NCI-H510A treated with DMSO at 0.1 percent for 48 hours (cell line): ENCODE data around the gene GALNT2.
A peak's percentile ranks its signal among the peaks of the same experiment; 100 is the strongest.

Source experiments
- DNase-seq: peaks from one replicate; lab custom pipeline; 2025; lab: John Stamatoyannopoulos, UW

The GALNT2 gene

DNA sequence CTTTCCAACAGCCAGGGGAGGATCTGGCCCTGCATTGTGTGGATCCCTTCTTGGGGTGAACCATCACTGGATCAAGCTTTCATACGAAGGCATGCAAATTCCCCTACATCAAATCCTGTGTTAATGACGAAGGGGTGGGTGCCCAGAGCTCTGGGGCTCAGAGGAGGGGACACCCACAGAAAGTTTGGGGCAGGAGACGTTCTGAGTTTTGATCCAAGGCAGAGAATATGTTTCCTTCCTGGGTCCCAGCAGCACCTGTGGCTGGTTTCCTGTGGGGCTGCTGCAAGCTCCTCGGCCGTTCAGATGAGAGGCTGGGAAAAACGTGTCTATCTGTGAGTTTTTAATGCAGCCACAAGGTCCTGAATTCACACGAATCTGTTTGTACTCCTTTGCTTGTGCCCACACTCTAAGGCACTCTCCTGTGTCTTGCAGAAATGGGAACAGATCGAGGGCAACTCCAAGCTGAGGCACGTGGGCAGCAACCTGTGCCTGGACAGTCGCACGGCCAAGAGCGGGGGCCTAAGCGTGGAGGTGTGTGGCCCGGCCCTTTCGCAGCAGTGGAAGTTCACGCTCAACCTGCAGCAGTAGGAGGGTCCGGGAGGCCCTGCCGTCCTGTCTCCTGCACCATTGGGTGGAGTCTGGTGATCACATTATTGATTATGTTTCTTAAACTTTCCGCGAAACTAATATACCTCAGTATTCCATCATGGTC lies 212.0 kb downstream of the GALNT2 start:
- no peak for DNase-seq

DNA sequence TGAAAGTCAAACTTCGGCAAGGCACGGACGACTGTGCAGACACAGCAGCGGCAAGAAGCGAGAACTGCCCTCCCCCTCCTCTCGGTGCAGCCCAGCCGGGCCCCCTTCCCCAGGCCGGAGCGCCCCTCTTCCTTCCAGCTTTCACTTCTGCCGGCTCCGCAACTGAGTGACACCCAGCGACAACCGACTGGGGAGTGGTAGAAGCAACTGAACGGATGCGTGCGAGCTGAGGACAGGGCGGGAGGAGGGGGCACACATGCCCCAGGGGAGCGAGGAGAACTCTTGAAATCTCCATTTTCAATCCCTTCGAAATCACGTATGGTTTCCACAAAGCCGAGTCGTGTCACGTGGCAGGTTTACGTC lies 212.5 kb downstream of the GALNT2 start:
- no peak for DNase-seq

DNA sequence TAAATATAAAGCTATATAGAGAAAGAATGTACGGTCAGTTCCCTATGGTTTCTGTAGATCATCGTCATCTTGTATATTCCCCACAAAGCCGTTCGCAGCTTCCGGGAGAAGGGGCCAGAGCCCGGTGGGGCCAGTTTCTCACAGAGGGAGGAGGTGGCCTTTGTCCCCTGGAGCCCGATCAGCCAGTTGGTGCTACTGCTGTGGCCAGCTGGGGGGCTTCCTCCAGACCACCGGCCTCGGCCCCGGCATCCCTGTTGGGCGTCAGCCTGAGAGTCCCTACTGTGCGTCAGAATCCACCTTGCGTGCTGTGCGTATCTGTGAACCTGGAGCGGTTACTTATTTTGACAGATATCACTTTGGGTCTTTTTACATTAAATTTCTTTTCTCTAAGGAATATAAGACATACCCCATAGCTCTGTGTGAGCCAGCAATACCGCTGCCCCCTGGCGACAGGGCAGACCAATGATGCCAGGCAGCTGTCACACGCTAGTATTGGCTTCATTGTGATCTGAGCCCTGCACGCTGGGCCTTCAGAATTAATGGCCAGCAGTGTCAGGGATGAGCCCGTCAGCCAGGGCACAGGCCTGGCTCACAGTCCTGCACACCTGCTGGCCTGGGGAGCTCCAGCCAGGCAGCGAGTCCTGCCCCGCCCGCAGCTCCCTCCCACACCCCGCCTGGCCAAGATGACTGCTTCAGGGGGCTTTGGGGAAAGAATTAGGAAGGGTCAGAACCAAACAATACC lies 213.2 kb downstream of the GALNT2 start:
- DNase-seq = no peak

DNA sequence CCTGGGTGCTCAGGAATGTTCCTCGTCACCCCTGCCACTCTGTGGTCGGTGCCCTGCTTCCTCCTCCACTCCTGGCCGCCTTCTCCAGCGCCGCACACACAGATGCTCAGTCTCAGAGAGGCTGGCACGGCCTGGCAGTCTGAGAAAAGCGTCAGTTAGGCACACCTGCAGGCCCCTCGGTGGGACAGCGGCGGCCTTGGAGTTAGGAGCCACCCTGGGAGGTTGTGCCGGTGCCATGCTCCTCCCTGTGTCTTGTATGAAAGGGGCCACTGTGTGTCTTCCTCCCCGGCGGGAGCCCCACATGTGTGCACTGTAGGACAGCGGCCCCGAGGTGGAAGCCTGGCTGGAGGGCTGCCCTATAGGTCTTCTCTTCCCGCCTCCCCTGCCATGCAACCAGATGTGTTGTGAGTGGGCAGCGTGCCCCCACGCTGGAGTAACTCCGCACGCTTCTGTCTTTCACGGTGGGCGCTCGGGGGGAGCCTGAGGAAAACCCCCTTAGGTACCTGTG lies 213.9 kb downstream of the GALNT2 start:
- no peak for DNase-seq

DNA sequence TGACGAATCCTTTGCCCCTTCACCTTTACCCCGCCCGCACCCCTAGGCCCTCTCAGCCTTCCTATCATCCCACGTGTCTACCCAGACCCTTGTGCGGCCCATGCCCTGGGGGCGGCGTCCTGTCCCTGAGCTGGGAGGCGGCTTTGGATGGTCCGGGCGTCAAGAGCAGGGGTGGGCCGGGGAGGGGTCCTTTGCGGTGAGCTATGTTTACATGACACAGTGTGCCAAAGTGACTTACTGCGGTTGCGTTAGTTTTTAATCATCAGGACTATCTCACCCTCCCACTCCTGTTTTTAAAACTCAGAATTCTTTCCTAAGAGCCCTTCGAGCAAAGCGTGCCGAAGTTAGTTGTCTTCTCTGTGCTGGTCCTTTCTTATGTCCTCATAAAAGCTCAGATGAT lies 214.5 kb downstream of the GALNT2 start:
- no peak for DNase-seq

DNA sequence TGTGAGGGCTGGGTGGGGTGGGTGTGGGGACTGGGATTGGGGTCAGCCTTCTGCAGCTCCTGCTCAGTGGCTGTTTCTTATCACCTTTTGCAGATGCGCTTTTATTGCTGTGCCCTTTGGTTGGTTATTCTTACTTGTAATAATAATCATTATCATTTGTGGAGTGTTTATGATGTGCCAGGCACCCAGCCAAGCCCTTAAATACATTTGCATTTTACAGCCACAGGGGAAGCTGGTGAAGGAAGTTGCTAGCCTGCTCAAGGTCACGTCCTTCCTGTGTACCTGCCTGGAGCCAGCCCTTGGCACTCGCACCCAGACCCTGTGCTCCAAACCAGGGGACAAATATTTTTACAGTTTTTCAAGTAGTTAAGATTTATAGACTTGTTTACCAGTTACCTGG lies 215.1 kb downstream of the GALNT2 start:
- peak; percentile 58 for DNase-seq

DNA sequence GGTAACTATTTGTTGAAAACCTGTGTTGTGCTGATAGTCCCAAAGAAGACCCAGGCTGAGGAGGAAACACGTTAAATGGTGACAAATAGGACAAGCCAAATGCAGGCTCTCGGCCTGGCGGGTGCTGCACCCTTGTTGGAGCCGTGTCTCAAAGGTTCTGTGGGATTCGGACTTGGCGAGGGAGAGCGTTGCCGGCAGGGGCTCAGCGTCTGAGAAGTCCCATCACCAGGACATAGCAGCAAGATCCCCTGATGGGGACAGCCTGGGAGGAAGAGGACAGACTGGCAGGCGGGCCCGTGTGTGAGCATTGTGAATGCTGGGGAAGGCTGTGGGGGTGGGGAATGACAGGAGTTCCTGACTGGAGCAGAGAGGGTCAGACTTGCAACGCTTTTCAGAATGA lies 216.6 kb downstream of the GALNT2 start:
- no peak for DNase-seq

DNA sequence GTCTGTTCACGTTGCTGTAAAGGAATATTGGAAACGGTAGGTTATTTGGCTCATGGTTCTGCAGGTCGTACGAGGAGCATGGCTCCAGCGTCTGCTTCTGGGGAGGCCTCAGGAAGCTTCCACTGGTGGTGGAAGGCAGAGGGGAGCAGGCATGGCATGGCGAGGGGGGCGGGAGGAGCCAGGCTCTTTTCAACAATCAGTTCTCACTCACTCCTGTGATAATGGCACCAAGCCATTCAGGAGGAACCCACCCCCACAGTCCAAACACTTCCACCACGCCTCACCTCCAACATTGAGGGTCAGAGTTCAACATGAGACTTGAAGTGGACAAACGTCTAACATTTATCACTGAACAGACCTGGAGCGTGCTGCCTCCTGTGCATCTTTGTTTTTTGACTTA lies 217.9 kb downstream of the GALNT2 start:
- no peak for DNase-seq

DNA sequence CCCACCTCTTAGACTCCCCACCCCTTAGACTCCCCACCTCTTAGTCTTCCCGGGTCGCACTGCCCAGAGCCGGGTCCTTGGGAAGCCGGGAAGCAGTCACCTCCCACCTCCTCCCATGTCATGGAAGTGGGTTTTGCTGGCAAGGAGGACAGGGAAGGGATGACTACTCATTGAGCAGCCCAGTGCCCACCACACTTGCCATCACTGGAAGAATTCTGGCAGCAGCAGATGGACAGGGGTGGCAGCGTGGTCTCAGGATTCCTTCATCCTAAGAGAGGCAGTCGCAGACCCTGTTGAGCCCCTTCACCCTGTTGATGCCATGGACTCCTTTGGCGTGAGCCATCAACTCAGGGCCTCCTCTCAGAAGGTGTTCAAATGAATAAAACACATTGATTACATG lies 218.3 kb downstream of the GALNT2 start:
- DNase-seq = no peak

DNA sequence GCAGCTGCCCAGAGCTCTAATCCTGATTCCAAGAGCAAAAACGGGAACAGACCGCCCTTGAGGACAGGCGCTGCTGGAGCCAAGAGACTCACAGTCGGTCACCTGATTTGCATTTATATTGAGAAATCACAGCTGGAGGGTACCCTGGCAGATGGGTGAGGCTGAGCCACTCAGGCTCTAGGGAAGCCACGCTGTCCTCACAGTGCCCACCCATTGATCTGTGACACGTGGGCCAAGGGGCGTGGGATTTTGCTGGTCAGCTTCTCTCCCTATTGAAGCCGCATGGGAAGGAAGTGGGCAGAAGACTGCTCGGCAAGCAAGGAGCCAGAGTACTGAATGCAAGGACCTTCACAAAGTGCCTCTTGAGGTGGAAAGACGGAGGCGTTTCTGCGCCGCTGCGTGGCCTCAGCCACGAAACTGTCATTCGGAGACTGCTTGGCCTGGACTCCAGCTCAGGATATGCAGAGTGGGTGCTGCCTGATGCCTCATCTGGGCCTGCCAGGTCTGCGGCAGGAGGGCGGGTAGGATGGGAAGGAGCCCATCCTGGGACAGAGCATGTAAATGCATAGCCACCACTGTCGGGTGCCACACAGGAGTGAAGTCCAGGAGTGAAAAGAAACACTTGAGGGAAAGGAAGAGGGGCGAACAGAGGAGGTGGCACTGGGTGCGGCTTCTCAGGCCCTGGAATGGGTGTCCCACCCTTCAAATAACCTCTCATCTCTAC lies 219.3 kb downstream of the GALNT2 start:
- DNase-seq = no peak

DNA sequence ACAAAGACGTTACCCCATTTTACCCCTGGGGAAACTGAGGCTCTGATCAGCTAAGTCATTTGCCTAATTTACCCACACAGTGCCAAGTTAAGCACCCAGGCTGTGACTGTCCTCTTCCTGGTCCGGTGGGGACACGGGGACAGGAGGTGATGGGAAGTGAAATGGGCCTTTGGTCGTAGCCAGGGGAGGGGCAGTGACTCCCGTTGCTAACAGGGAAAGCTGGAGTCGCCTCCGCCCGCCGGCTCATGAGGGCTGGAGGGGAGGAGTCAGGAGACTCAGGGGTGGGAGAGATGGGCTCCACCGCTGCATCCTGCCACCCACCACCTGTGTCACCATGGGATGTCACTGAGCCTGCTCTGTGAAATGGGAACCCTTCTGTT lies 219.8 kb downstream of the GALNT2 start:
- no peak for DNase-seq

DNA sequence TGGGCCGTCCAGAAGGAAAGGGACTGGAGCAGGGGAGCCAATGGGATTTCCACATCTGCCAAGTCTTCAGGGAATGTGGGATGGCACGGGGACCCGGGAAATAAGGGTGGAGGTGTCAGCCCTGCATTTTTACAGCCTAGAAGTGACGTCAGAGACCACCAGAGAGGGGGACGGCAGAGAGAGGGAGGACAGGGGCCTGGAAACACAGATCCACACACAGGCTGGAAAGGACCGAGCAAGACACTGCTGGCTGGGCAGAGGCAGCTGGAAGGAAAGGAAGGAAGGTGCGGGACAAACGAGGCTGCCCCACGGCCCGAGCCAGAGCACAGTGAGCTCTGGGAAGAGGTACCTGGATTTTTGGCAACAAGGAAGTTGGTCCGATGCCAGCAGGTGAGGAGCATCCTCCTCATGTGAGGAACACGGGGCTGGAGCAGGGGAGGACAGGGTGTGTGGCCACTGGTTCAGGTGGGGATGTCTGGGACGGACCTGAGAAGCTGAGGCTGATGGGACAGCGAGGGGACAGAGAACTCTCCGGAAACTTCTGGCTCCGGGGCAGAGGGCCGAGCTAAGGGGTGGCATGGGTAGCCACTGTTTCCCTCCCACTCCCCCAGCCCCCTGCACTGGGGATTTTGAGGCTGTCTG lies 220.8 kb downstream of the GALNT2 start:
- no peak for DNase-seq

DNA sequence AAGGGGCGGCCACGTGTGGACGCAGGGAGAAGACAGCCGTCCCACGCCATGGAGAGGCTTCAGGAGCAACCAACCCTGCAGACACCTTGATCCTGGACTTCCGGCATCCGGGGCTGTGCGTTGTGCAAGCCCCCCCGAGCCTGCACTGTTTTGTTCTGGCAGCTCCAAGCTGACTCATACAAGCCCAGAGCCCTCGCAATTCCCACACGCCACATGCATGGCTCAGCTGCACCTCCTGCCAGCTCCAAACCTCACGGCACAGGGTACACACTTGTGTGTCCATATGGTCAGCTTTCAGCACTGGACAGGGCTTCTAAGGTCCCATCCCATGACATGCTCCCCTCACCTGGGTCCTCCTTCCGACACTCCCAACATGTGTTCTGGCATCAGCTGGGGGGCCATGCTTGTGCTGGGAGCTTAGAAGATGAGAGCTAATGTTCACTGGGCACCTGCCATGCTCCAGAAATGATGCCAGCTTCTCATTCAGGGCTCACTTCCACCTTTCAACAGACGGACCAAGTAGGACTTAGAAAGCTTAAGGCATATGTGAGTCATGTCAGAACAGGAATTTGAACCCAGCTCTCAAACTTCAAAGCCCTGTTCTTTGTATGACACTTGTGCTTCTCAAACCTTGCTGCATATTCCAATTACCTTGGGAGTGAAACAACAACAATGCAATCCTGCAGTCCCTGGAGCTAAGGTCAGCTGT lies 221.8 kb downstream of the GALNT2 start:
- no peak for DNase-seq

DNA sequence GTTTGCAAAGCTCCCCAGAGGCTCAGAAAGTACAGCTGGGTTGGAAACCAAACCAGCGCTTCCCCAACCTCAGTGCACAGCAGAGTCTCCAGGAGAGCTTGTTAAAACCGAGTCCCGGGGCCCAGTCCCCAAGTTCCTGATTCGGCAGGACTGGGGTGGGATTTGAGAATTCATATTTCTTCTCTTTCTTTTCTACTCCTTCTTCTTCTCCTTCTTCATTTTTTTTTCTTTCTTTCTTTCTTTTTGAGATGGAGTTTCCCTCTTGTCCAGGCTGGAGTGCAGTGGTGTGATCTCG lies 222.3 kb downstream of the GALNT2 start:
- DNase-seq = no peak

DNA sequence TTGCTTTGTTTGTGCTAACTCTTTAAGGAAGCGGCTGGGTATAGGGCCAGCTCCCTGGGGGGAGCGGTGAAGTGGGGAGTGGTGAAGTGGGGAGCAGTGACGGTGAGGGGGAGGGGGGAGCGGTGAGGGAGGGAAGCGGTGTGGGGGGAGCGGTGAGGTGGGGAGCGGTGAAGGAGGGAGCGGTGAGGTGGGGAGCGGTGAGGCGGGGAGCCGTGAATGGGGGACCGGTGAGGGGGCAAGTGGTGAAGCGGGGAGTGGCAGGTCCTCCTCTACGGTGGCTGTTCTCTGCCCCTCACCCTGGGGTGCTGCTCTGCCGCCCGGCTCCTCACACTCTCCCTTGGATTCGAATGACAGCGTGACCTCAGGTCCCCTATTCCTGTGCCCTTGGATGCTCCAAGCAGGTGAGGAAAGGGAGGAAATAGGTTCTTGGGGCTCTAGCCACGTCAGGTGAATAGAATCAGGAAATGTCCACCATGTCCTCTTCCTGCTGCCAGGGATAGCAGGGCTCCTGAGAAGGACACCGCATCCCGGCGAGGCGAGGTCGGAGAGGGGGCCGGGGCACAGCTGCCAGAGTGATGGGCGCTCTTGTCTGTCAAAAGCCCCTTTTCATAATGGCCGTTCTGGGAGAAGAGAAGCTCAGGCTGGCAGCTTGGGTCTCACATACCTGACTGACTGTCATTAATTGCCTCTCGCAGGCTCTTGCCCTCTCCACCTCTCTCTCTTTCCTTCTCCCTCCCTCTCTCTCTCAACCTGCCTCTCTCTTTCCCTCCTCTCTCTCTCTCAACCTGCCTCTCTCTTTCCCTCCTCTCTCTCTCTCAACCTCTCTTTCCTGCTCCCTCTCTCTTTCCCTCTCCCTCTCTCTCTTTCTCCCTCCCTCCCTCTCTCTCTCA lies 224.9 kb downstream of the GALNT2 start:
- peak; percentile 62 for DNase-seq

DNA sequence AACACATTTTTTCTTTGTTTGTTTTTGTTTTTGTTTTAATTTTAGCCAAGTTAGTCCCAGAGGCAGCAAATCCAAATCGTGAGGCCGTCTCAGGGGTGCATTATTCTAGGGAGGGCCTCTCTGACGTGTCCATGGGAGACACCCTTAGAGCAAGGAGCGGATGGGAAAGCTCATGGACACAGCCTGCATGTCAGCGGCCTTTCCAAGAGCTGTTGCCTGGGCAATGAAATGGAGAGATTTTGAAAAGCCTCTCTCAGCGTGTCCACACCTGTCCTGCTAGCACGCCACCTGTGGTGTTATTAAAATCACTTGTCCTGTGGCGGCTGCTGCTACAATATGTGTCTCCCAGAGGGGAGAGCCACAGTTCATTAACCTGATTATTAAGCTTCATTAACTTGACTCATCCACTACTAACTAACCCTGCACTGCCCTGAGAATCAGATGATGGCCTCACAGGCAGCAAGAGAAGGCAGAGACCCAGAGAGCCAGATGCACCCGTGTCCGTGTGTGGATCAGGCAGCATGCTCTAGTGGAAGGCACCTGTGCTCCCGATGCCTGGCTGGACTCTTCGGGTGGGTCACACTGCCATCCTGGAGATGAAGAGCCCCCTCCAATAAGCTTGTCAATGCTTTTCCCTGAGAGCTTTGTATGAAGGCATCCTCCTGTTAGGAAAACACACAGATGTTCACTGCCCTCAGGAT lies 225.8 kb downstream of the GALNT2 start:
- peak; percentile 88 for DNase-seq

DNA sequence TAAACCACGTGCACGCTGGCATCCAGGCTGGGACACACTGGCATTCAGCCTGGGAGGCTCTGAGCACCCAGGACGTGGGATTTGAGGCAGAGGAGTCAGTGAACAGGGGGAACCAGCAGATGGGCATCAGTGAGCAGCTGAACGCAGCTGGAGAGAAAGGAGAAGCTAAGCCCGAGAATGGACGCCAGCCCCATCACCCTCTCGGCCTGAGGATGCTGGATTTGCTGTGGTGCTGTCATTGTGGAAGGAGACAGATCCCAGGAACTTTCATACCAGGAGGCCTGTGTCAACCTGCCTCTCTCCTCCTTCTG lies 226.3 kb downstream of the GALNT2 start:
- no peak for DNase-seq

DNA sequence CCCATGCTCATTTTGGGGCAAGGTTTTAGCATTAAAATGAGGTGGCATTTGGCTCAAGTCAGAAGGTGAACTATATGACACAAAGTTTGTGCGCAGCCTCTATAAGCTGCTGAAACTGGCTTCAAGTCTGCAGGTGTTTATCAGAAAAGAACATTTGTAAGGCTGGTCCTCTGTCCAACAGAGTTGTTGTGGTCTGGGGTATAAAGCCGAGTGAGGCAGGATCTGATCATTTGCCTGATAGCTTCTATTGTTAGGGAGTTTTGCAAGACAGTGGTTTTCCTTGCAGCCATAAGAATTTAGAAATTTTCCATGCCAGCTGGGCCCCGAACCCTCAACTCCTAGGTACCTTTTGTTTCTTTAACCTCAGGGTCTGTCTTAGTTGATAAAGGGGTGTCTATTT lies 228.3 kb downstream of the GALNT2 start:
- DNase-seq = no peak

DNA sequence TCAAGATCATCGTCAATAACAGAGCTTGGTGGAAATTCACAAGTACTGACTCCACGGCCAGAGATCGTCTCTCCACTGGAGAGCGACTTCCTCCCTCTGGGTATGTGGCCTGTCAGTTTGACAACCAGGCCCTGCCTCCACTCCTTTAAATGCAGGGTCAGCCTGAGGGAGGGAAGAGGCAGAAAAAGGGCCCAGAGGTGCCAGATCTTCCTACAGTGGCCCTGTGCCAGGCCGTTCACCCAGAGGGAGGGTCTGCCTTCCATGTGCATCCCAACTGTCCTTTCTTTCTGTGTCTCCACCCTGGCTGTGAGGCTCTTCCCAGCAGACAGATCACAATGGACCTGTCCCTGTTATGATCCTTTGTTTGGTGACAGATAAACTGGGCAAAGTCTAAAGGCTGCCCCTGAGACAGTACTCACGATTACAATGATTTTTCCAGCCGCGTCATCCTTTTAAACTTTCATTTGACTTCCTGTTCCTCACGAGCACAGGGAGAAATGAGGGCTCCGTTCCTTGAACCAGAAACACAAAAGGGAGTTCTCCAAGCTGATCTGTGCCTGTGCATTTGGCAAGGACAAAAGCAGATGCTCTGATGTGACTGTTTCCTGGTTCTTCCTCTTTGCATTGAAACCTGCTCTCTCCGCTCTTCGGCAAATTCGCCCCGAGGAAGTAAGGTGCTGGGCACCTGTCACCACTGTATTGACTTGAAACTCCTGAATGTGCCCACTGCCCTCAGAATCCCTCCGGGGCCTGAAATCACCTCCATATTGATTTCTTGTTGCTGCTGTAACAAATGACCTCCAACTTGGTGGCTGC lies 232.4 kb downstream of the GALNT2 start:
- DNase-seq = peak; percentile 52
